H1 (cell line): ENCODE results near the gene LHFPL6. TPM values are rescaled to one million over a fixed set of nuclear protein-coding genes. Genes with fewer than 3 reads are reported as not detected.

ENCODE experiments used
- POU5F1 ChIP-seq: IDR thresholded peaks from 2 replicates; pipeline ENCODE4 v1.6.1; 2011; ENCODE audit warnings: low read depth, mild to moderate bottlenecking, low read length, moderate library complexity
- SIX5 ChIP-seq: IDR thresholded peaks from 2 replicates; pipeline ENCODE4 v1.6.1; 2011; ENCODE audit warnings: mild to moderate bottlenecking, low read depth, low read length
- TBP ChIP-seq: IDR thresholded peaks from 2 replicates; pipeline ENCODE4 v1.6.1; 2011; ENCODE audit warnings: low read depth, low read length, improper control_type of control experiment
- TEAD4 ChIP-seq: IDR thresholded peaks from 2 replicates; pipeline ENCODE4 v1.6.1; 2012; ENCODE audit warnings: low read depth, low read length, inconsistent platforms, mixed read lengths
- polyA plus RNA-seq, 7 experiments: library from polyadenylated mRNA; depleted of rRNA in 3 of 7; stranded (reverse) in 5 of 7; unstranded in 2 of 7; fragments of >200 nt in 5 of 7; fragments of 200-250 nt in 2 of 7; gene quantifications; 1 replicate in 5 of 7; 2 replicates in 1 of 7; 4 replicates in 1 of 7; pipeline versions ENCODE4 v1.2.1 to v1.2.3, GENCODE V29; 2011 to 2013; ENCODE audit warnings: missing spikeins in 2 of 7, mixed read lengths in 2 of 7
- total RNA-seq: library from RNA; stranded (reverse); fragmentation: NEBNext Ultra II Directional; extraction: Animal tissue kit (Norgen Biotek cat#: 25700); gene quantifications from 2 replicates; pipeline ENCODE4 v1.2.1, GENCODE V29; 2021

Gene LHFPL6
- total and polyA plus RNA-seq, 2 of the 8 experiments (the other 6 are each of a cell fraction or from before 2014, with no cell fraction given), result 7.6 to 17.0 TPM

GRCh38 chr13:39391761-39392160 is 211.2 kb downstream of the LHFPL6 start (continued):
- TF ChIP-seq POU5F1 (no peak), SIX5 (no peak), TEAD4 (no peak), TBP (no peak)
- TF ChIP-seq, all 59 proteins: peak for 0
